HUDEP-2 (cell line): Measurements from ENCODE around the gene MED25.

Source experiments
- DNase-seq, 76 experiments: peaks; one replicate each; lab custom pipeline; 2025; ENCODE audit not compliant: unreplicated experiment in 76 of 76; lab: John Stamatoyannopoulos, UW

The MED25 gene

DNA sequence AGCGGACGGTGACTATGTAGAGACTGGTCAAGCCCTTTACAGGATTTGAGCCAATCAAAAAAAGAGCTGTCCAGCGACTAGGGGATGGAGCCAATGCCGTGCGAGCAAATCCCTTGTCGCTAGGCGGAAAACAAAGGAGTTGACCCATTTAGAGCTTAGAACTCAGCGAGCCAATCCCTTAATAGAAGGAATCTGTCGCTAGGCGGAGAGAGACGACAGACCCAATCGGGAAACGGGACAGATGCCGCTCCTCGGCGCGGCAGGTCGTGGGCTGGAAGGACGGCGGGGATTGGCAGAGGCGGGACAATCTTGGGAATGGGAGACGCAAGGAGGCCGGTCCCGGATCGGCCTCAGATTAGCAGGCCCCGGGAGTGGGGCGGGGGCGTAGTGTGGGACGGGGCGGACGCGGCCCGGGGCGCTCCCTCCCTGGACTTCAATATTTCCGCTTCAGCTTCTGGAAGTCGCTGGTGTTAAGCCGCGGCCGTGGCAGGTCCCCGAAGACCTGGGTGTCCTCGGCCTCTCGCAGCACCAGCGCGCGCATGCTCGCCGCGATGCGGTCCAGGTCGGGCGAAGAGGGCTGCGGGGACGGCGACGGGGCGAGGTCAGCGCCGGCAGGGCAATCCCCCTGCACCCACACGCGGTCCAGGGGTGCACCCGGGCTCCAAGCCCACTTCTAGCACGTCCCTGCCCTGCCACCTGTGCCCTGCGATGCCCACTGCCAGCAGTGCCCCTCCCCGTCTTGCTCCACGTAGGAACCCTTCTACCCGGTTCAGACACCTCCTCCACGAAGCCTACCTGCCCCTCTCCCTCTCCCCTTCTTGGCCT, 51.6 kb downstream of the MED25 start:
- peak; percentile 87 to 100 (median 99) for DNase-seq

DNA sequence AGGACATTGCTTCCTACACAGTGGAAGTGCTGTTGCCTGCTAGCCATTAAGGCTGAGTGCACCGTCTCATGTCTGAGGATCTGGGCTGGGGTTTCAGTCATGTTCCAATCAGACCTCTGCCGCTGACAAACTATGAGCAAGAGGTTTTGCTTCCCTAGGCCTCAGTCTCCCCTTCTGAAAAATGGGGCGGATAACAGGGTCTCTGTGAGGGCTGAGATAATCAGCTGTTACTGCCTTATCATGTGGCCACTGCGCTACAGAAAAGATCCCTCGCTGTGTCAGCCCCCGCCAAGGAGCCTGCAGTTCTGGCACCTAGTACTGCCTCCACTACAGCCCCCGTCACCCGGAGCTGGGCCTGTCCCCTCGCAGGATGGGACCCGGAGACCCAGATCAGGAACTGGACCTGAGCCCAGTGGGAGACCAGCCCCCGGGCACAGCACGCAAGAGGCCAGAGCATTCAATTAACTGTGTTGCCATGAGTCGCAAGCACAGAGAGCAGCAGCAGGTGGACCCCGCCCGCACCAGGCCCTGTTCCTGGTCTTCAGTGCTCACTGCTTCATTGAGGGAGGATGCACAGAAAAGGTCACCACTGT, 52.3 kb downstream of the MED25 start:
- peak in 58 of 76 experiments; percentile 25 to 93 (median 64) for DNase-seq

DNA sequence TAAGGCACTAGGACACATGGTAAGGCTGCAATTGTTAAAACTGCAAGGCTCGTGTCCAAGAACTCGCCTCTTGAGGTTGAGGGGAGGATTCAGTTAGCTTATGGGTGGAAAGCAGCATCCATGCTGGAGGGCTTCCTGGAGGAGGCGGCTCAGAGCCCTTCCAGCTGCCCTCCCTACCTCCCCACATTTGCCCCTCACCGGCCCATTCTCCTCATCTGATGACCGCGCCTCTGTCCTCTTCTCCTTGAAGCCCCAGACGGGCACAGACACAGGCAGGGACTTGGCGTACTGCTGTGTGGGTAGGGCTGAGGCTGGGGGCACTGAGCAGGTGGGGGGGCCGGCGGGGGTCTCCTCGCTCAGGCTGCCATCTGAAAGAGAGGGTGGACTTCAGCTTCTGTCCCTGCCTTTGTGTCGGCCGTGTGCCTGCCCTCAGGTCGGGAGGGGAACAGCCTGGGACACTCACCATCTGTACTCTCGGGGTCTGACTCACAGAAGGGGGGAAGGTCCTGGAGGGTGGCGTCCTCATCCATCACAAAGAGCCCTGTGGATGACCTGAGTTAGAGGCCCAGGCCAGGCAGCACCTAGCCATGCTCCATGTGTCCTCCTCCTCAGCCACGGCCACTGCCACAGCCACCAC, 53.4 kb downstream of the MED25 start:
- no peak for DNase-seq

DNA sequence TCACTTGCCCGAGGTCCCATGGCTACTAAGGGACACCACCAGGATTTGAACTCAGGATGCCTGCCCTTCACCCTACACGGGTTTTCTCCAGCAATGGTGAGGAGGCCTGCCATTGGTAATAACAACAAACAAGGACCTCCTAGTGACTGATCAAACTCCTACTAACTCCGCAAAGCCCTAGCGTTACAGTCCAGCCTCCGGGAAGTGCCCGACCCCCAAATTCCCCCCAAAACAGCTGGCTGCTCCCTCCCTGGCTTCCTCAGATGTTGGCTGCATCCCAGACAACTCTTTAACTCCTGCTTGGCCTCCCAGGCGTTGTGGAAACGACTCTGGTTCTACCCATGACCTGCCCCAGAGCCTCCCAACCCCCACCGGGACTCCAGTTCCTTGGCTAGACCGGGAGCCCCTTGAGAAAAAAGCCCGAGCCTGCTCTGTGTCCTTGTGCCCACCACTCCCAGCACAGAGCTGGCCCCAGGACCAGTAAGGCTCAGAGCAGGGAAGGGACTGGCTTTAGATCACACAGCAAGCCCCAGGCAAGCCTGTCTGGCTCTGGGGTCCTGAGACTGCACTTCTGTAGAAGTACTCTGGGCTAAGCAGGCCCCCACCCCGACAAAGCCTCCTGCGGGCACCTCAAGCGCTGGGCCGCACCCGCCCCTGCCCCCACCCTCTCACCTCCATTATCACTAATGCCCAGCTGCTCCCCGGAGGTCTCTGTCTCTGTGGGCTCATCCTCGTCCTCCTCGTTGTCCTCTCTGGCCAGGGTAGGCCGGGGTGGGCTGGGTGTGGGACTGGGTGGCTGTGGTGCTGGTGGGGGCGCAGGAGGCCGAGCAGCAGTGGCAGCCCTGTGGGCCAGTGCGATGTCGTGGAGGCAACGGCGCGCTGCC, 54.4 kb downstream of the MED25 start:
- DNase-seq: peak in 45 of 76 experiments; percentile 27 to 77 (median 52)

DNA sequence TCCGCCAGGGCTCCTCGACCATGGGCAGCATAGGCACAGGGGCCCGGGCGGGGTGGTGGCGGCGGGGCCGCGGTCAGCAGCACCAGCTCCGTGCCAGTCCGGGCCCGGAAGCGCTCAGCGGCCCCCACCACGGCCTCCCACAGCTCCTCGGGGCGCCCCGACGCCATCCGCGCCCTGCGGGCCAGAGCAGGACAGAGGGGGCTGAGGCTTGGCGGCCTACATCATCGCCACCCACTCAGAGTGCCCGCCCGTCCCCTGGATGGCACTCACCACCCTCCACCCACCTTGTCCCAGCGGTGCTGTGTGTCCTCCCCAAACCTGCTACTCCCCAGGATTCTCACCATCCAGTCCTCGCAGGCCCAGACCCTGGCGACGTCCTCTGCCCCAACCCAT, 55.0 kb downstream of the MED25 start:
- peak in 12 of 76 experiments; percentile 30 to 68 (median 36) for DNase-seq

DNA sequence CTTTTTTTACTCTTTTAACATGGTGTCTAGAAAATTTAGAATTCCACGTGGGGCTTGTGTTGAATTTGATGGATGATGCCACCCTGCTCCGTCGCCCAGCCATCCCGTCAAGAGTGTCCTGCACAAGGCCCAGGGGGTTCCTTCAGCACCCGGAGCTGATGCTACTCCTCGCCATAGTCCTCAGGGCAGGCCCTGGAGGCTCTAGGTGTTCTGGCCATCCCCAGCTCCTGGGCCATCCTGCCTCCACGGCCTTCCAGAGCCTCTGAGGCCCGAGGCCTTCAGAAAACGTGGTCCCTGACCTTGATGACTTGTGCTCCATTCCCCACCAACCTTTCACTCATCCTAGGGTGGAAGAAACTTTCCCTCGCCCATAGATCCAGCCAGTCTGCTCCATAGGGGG, 55.7 kb downstream of the MED25 start:
- DNase-seq: no peak

DNA sequence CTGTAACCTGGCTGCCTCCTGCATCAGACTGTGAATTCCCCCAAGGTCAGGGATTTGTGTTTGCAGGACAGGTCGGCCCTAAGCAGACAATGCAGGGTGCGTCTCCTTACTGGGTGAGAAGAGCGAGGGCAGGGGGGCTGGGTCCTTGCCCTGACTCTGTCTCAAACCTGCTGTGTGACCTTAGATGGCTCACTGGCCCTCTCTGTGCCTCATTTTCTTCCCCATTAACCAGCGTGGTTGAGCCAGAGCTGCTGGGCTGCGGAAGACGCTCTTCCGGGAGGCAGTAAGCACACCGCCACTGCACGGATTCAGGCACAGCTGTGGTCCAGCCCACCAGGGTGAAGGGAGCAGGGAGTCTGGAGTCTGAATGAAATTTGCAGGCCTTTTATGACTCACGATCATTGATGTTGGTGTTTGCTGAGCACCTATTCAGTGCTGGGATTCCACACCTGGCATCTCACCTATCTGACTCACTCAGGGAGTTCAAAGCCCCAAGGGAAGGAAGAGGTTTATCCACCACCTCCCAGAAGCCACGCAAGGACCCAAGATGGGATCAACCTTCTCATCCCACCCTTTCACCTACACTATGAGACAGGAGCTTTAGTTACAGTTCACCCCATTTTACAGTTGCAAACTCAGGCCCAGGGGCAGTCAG, 56.5 kb downstream of the MED25 start:
- DNase-seq: no peak

DNA sequence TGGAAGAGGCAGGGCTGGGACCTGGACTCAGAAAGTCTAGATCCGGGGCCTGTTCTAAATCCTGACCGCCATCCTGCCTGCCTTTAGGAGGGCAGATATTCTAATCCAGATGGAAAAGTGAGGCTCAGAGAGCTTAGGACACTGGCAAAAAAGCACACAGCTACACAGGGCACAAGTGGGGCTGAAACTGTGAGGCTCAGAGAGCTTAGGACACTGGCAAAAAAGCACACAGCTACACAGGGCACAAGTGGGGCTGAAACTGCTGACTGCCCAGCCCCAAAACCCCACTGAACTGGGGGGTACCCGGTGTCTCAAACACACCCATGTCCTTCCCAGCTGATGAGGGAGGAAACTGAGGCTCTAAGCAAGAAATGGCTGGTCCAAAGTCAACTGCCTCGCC, 57.1 kb downstream of the MED25 start:
- no peak for DNase-seq

DNA sequence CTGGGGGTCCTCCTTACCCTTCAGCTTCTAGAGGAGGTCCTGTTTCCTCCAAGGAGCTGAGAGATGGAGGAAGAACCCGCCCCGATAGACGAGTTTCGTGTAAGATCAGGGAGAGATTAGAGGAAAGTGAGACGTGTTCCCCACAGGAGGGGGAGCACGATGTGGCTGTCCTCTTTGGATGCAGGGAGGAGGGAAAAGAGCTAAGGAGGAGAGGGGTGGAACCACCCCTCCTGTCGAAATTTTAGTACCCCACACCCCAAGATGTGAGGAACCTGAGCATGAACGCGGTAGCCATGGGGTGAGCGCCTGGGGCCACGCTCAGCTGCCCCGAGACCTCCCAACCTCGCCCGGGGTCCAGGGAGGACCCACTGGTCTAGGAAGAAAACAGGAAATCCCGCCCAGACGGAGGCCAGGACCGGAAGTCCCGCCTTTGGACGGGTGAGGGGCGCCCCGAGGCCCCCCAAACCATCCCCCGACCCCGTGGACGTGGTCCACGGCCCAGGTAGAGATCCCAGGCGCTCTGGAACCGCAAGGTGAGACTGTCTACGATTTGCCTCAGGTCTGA, 57.9 kb downstream of the MED25 start:
- DNase-seq: peak in 43 of 76 experiments; percentile 24 to 92 (median 56)

DNA sequence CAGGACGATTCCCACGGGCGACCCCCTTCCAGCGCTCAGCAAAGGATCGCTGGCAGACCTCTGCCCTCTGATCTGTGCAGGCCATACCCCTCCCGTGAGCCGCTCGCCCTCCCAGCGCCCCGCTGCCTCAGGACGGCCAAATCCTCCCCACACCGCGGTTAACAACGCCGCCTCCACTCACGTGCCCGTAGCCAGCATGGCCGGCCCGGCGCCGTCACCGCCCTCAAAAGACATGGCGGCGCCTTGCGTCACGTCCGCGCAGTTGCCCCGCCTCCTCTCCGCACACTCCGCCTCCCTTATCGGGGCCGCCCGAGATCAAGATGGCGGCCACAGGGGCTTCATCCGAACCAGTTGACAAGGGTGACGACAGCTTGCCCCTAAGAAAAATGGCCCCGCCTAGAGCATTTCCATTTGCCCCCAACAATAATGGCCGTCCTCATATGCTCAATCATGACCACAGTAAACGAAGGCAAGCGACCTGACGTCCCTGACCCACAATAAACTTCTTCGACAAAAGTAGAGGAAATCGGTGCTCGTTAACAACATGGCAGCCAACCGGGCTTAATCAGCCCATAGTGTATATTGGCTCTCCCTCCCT, 58.4 kb downstream of the MED25 start:
- peak; percentile 86 to 100 (median 99) for DNase-seq

DNA sequence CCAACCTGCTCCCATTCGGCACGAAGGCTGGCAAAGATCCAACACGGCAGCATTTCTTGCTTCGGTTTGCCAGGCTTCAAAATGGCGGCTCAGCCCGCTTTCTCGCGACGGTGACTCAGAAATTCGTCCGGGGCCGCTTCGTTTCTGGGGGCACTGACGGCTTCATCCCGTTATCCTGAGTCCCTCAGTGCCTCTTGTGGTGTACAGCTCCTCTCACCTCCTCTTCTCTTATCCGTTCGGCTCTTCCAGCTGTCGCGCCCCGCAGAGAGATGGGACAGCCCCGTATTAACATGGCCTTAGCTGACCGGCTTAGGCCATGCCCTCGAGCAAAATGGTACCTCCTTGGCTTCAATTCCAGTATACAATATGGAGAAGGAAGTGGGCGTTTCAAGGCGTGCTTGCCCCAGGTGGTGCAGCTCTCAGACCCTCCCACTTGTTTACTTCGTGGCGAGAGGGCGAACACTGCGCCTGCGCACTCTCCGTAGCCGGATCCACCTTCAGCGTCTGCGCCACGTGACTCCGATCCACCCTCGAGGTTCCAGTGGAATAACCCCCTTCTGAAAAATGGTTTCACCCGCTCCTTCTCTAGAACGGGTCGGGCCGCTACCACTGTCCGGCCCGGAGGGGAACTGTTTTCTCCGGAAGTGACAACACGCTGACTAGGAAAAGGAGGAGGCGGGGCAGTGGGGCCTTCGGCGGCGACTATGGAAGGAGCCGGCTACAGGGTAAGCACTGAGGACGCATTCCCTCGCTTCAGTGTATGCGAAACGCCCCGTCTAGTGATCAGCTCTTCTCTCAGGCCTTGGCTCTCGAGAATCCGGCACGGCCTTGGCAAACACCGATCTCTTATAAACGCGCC, 59.2 kb downstream of the MED25 start, which contains the start of the genes AKT1S1 and TBC1D17:
Gene AKT1S1 (minus strand): TSS at position 336 of the 859 bp plus-strand sequence. CDS start 4,060 bp downstream, outside the sequence.
Gene TBC1D17 (plus strand): TSS at position 683 of the 859 bp plus-strand sequence. CDS start 22 bp downstream, at position 705.
- peak; percentile 98 to 100 (median 100) for DNase-seq

DNA sequence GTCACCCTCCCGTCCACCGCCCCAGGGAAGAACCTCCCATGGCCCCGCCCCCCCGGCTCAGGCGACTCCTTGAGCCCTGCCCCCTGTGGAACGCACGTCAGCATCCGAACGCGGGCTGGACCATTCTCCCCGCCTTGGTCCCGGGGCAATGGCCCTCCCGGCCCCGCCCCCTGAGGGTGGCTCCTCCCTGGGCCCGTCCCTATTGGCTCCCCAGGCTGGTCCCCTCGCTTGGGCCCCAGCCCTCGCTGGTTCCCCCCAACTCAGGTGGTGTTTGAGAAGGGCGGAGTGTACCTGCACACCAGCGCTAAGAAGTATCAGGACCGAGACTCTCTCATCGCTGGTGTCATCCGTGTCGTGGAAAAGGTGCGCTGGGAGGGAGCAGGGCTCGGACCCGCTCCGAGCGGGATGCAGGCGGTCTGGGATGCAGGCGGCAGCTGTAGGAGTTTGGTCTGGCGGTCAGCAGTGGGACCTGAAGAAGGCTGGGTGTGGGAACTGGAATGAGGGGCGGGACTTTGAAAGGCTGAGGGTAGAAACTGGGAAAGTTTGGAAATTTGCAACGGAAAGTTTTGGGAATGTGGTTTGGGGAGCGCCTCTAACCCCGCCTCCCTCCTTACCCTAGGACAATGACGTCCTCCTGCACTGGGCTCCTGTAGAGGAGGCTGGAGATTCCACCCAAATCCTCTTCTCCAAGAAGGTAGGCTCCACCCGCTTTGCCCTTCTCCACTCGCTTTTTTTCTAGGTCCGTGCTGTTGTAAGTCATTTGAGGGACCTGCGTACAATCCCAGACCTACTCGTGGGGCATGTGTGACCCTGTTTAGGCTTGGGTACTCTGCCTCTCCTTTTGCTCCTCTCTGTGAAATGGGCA, 60.0 kb downstream of the MED25 start:
- DNase-seq: peak in 75 of 76 experiments; percentile 74 to 100 (median 99)

DNA sequence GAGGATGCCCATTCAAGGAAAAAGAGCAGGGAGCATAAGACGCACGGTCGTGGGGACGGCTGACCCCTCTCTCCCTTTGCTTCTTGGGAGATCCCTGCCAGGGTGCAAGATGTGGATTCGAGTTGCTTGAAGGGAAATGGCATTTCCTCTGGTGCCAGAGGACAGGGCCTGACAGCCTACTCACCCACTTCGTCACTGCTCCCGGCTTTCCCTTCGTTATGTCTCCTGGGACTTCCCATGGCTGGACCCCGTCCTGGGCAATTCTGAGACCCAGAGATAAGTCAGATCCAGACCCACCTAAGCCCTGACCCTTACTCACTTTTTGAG, 60.6 kb downstream of the MED25 start:
- no peak for DNase-seq

DNA sequence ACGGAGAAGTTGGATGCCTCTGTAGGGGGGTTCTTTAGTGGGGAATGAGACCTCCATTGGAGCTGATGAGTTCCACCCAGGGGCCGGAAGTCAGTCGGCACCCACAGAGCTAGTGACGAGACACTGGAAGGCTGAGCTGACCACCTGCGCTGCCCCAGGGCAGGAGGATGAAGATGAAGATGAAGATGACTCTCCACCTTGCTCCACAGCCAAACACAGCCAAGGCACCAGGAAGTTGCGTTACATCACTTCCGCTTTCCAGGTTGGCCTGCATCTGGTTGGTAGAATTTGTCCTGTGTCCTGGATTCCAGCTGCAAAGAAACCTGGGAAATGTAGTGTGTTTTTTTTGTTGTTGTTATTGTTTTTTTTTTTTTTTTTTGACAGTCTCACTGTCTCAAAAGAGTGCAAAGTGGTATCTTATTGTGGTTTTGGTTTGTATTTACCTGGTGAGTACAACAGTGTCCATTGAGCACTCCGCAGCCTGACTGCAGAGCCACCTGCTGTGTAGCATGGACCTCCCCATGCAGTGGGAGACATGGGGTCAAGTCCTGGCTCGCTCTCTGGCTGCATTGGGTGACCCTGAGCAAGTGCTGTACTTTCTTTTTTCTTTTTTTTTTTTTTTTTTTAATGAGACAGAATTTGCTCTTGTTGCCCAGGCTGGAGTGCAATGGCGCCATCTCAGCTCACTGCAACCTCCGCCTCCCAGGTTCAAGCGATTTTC, 61.3 kb downstream of the MED25 start:
- DNase-seq: peak in 1 of 76 experiments; percentile 23

DNA sequence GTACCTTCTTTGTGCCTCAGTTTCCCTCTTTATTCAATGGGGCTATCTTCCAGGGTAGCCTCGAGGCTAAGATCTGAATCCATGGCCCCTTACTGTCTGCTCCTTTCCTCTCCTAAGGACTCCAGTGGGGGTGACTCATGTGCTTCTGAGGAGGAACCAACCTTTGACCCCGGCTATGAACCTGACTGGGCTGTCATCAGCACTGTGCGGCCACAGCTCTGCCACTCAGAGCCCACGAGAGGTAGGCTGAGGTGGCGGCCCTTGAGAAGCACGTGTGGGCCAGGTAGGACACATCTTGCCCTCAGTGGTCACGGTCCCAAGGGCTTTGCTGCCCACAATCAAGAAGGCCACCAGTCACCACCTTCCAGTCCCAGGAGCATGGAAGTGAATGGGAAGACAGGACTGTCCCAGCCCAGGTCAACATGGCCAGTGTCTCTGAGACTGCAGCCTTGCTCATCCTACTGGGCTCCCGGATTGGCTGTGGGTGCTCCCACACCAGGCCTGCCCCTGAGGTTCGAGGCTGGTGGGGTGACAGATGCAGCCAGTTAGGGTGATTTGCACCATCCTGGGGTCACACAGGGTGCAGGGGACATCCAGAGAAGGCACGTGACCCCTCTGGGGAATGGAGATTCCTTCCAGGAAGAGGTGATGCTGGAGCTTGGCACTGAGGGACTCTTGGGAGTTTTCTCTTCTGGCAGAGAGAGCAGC, 62.2 kb downstream of the MED25 start:
- DNase-seq: no peak

DNA sequence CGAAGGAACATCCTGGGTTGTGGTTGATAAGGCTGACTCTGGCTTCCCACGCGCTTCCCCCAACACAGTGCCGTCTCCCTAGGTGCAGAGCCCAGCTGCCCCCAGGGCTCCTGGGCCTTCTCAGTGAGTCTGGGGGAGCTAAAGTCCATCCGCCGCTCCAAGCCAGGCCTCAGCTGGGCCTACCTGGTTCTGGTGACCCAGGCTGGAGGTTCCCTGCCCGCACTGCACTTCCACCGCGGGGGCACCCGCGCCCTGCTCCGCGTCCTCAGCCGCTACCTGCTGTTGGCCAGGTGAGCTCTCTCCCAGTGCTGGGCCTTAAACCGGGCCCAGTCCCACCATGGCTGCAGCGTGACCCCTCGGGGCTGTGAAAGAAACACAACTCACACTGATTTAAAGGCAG, 63.1 kb downstream of the MED25 start:
- no peak for DNase-seq
